Fibroblast of the aortic adventitia (primary cell): ENCODE results near the gene OR2T12. TPM values are rescaled to one million over a fixed set of nuclear protein-coding genes. Genes with fewer than 3 reads are reported as not detected.
"Not testable (repeated sequence)": the region's sequence is repeated elsewhere in the genome, so short reads cannot be mapped to it uniquely, and the experiment has no call there.

Source experiments
- DNase-seq: peaks from one replicate; pipeline ENCODE4 v3.0.0-alpha.2; 2010; ENCODE audit warnings: low read depth
- H3K4me3 ChIP-seq: 2 replicates; pipeline ENCODE4 v1.5.1; 2011; ENCODE audit warnings: low read depth, mild to moderate bottlenecking, control low read depth, low read length, moderate library complexity
- total RNA-seq: library from RNA; depleted of rRNA; stranded (reverse); fragments of >200 nt; gene quantifications from 2 replicates; pipeline ENCODE4 v1.2.3, GENCODE V29; 2012; ENCODE audit warnings: low replicate concordance
- TF ChIP-seq, protein P1 (sequence below): IDR thresholded peaks from 2 replicates; pipeline ENCODE4 v1.5.1; 2011; ENCODE audit warnings: mild to moderate bottlenecking, low read length, control low read depth, inconsistent platforms; ENCODE audit not compliant: insufficient read depth

Gene OR2T12, protein sequence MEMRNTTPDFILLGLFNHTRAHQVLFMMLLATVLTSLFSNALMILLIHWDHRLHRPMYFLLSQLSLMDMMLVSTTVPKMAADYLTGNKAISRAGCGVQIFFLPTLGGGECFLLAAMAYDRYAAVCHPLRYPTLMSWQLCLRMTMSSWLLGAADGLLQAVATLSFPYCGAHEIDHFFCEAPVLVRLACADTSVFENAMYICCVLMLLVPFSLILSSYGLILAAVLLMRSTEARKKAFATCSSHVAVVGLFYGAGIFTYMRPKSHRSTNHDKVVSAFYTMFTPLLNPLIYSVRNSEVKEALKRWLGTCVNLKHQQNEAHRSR
- not detected in 2 replicates for total RNA-seq

DNA sequence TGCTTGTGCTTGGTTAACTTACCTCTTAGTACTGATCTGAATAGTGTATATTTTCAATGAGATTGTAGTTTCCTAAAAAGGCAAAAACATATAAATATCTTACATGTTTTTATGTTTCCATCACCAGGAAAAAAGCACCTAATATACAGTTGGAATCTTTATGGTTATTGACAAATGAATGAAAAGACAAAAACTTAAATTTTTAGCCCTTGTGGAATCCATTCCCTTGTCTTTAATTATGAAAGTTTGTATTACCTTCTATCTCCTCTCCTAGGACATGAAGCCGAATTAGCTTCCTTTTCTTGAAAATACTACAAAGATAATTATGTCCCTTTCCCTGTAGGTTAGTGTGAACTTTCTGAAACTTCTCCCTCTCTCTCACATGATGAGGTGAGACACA lies at the start of gene OR2T12:
Gene OR2T12, minus strand, starts transcription at position 101 of the 400 bp plus-strand sequence. CDS start 7,846 bp downstream, outside the sequence.
- DNase-seq: no peak
- H3K4me3 ChIP-seq: no peak within 1 kb of the TSS
- TF ChIP-seq, protein P1, sequence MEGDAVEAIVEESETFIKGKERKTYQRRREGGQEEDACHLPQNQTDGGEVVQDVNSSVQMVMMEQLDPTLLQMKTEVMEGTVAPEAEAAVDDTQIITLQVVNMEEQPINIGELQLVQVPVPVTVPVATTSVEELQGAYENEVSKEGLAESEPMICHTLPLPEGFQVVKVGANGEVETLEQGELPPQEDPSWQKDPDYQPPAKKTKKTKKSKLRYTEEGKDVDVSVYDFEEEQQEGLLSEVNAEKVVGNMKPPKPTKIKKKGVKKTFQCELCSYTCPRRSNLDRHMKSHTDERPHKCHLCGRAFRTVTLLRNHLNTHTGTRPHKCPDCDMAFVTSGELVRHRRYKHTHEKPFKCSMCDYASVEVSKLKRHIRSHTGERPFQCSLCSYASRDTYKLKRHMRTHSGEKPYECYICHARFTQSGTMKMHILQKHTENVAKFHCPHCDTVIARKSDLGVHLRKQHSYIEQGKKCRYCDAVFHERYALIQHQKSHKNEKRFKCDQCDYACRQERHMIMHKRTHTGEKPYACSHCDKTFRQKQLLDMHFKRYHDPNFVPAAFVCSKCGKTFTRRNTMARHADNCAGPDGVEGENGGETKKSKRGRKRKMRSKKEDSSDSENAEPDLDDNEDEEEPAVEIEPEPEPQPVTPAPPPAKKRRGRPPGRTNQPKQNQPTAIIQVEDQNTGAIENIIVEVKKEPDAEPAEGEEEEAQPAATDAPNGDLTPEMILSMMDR: no peak

DNA sequence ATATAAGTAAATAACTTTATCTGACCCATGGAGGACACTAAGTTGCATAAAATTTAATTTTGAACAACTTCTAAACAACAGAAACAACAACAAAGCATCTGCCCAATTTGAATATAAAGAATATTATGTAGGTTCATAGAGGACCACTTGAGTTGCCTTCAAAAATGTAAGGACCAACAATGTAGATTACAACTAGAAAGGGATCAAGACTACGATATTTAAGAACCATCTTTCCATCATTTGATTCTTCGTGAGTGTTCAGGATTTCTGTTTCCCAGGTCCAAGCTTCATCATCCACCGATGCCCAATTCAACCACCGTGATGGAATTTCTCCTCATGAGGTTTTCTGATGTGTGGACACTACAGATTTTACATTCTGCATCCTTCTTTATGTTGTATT lies 45.3 kb upstream of the OR2T12 start, which contains the start of gene OR14C36:
Gene OR14C36, plus strand, starts transcription at position 301 of the 400 bp plus-strand sequence. Its CDS starts 0 bp downstream, at position 301.
- DNase-seq: no peak
- H3K4me3 ChIP-seq: no peak within 1 kb of the TSS
- TF ChIP-seq, protein P1: no peak

DNA sequence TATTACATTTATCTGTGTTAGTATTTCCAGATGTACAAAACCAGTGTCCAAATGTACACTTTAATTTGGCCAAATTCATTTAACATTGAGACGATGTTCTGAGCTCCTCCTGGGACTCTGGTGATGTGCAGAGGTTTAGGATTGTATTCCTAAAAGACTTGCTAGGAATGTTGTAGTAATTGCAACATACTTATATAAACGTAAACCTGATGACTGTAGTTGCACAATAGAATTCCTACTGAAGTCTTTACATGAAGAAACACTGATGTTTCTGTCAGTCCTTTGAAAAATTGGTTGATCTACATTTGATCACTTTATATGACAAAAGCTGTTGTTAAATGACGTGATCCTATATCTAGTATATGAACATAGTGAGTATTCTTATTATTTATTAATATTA lies 40.2 kb upstream of the OR2T12 start:
- DNase-seq: no peak
- TF ChIP-seq, protein P1: no peak
- no peak overlapping the region for H3K4me3 ChIP-seq

DNA sequence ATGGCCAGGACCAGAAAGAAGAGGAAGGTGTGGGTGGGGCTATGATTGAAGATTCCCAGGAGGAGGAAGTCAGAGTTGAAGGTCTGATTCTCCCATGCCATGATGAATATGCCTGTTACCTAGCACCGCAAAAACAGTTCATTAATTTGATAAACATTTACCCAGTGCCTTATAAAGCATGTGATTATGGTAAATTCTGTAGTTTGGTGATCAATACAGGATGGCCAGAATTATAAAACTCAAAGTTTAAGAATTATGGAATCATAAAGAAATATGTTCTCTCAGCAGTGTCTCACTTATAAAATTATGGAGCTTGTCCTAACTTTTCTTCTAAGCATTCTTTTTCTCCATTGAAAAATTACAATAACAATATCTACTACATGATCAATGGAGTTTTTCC lies 21.2 kb upstream of the OR2T12 start, which contains the start of gene OR2M7:
Gene OR2M7, minus strand, starts transcription at position 101 of the 400 bp plus-strand sequence. Its CDS starts 0 bp downstream, at position 101.
- DNase-seq: no peak
- TF ChIP-seq, protein P1: no peak
- H3K4me3 ChIP-seq: no peak within 1 kb of the TSS

DNA sequence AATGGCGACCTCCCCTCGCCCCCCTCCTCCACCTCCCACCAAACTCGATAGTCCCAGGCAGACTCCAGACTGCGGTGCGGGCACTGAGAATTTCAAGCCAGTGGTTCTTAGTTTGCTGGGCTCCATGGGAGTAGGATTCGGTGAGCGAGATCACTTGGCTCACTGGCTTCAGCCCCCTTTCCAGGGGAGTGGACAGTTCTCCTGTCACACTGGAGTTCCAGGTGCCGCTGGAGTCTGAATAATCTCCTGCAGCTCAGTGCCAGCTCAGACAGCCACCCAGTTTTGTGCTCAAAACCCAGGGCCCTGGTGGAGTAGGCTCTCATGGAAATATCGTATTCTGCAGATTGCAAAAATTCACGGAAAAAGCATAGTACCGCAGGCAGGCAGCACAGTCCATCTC lies 13.6 kb upstream of the OR2T12 start:
- TF ChIP-seq, protein P1: no peak
- no peak for DNase-seq
- H3K4me3 ChIP-seq: no peak overlapping the region

DNA sequence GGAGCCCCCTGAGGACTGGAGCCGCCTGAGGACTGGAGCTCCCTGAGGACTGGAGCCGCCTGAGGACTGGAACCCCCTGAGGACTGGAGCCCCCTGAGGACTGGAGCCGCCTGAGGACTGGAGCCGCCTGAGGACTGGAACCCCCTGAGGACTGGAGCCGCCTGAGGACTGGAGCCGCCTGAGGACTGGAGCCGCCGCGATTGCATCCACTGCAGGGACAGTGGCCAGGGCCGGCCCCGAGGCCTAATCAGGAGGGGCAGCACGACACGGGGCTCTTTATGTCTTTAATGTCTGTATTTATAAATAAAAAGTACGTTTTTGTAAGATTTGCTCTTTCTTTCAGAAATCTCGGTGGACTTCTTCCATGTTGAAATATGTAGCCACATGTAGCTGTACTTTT lies 3.5 kb upstream of the OR2T12 start:
- DNase-seq, H3K4me3 ChIP-seq: not testable (repeated sequence)

DNA sequence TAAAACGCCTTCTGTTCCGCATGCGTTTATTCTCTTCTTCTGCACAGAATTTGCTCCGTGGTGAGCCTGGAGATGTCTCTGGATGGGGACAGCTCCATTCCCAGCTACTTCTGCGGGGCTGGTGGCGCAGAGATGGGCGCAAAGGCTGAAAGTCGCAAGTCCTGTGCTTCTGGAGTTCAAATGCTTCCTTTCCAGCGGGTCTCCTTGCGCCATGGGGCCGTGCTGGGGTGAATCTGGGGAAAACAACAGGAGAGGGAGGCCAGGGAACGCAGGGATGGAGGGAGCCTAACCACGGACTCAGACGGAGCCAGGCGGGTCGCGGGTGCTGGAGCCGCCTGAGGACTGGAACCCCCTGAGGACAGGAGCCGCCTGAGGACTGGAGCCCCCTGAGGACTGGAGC lies 2.9 kb upstream of the OR2T12 start:
- no peak overlapping the region for H3K4me3 ChIP-seq
- DNase-seq: no peak
- TF ChIP-seq, protein P1: no peak

DNA sequence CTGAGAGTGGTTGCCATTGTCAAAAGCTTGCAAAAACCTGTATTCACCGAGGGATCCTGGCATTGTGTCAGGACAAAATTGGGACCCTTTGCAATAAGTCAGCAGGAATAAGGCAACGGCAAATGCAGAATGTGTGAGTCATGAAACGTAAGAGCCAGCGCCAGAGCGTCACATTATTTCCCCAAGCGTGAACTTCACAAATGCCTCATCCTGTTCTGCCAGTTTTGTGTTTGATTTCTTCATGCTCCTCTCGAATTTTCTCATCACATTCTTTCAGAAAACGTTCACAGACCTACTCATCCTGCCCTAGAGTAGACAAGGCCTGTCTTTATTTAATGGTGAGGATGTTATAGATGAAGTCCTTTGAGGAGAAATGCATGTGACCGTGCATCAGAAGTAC lies 2.4 kb upstream of the OR2T12 start:
- DNase-seq, H3K4me3 ChIP-seq: not testable (repeated sequence)
